ENCODE data around the gene SLC36A3.

Gene SLC36A3

GRCh38 chr5:151298063-151298855, 5.3 kb downstream of the SLC36A3 start:
- DNase-seq: no peak

- DNase-seq: no peak
Observed at GRCh38 chr5:151296974-151297373, 6.6 kb downstream of the SLC36A3 start.

- DNase-seq: no peak
Observed at GRCh38 chr5:151296478-151296830, 7.1 kb downstream of the SLC36A3 start.

GRCh38 chr5:151295791-151296477, 7.6 kb downstream of the SLC36A3 start:
- no peak for DNase-seq

- DNase-seq: no peak
Observed at GRCh38 chr5:151295138-151295537, 8.4 kb downstream of the SLC36A3 start.

- DNase-seq: no peak
Observed at GRCh38 chr5:151293624-151294023, 9.9 kb downstream of the SLC36A3 start.

GRCh38 chr5:151288180-151288579, 15.4 kb downstream of the SLC36A3 start:
- no peak for DNase-seq

GRCh38 chr5:151286246-151286645, 17.3 kb downstream of the SLC36A3 start:
- DNase-seq: no peak

- no peak for DNase-seq
Observed at GRCh38 chr5:151285683-151286082, 17.9 kb downstream of the SLC36A3 start.

- DNase-seq: no peak
Observed at GRCh38 chr5:151284392-151284967, 19.1 kb downstream of the SLC36A3 start.

- no peak for DNase-seq
Observed at GRCh38 chr5:151283120-151283825, 20.3 kb downstream of the SLC36A3 start.

GRCh38 chr5:151281001-151281639, 22.4 kb downstream of the SLC36A3 start:
- DNase-seq: no peak

- no peak for DNase-seq
Observed at GRCh38 chr5:151280443-151280842, 23.1 kb downstream of the SLC36A3 start.

GRCh38 chr5:151278845-151279244, 24.7 kb downstream of the SLC36A3 start:
- no peak for DNase-seq

- DNase-seq: no peak
Observed at GRCh38 chr5:151275803-151276202, 27.8 kb downstream of the SLC36A3 start.

- DNase-seq: no peak
Observed at GRCh38 chr5:151274666-151275065, 28.9 kb downstream of the SLC36A3 start.

- no peak for DNase-seq
Observed at GRCh38 chr5:151271336-151271735, 32.2 kb downstream of the SLC36A3 start.

- no peak for DNase-seq
Observed at GRCh38 chr5:151270599-151270998, 33.0 kb downstream of the SLC36A3 start.

- DNase-seq: no peak
Observed at GRCh38 chr5:151267491-151268260, 35.9 kb downstream of the SLC36A3 start.

- no peak for DNase-seq
Observed at GRCh38 chr5:151264113-151264512, 39.5 kb downstream of the SLC36A3 start.

- no peak for DNase-seq
Observed at GRCh38 chr5:151262532-151262931, 41.0 kb downstream of the SLC36A3 start.

- DNase-seq: no peak
Observed at GRCh38 chr5:151259931-151260330, 43.6 kb downstream of the SLC36A3 start.
